Lung (tissue), 12 donors: ENCODE results near the gene HNF1A. TPM values are rescaled to one million over a fixed set of nuclear protein-coding genes. Genes with fewer than 3 reads are reported as not detected.

ENCODE experiments used
- ATAC-seq: fragments of 200-7000 bp; cut with Tn5 transposase; one replicate; pipeline ENCODE4 v1.9.1; 2020; ENCODE audit warnings: moderate number of reproducible peaks; ENCODE audit not compliant: insufficient read depth, low FRiP score
- DNase-seq, 3 donors: peaks; one replicate each; pipeline ENCODE4 v3.0.0-alpha.2; 2013 to 2017
- H3K27ac ChIP-seq, 2 donors: one replicate each; pipeline ENCODE4 v1.5.1; 2013; ENCODE audit warnings: mild to moderate bottlenecking in 2 of 2, moderate library complexity in 2 of 2, control low read depth in 1 of 2, inconsistent platforms in 1 of 2, low read depth in 1 of 2, low read length in 1 of 2
- H3K27me3 ChIP-seq, 3 donors: one replicate each; pipeline ENCODE4 v1.5.1; 2013; ENCODE audit warnings: low read length in 2 of 3; ENCODE audit not compliant: control insufficient read depth in 3 of 3, insufficient read depth in 3 of 3
- H3K36me3 ChIP-seq, 4 donors: one replicate each; pipeline ENCODE4 v1.5.1; 2013; ENCODE audit warnings: low read length in 4 of 4, mild to moderate bottlenecking in 1 of 4, moderate library complexity in 1 of 4; ENCODE audit not compliant: control insufficient read depth in 4 of 4, insufficient read depth in 4 of 4
- H3K4me1 ChIP-seq, 5 donors: one replicate each; pipeline ENCODE4 v1.5.1; 2013; ENCODE audit warnings: low read length in 5 of 5, mild to moderate bottlenecking in 2 of 5, moderate library complexity in 1 of 5; ENCODE audit not compliant: control insufficient read depth in 5 of 5, insufficient read depth in 5 of 5
- H3K4me3 ChIP-seq: one replicate; pipeline ENCODE4 v1.5.1; 2013; ENCODE audit warnings: mild to moderate bottlenecking, control low read depth, moderate library complexity
- H3K9ac ChIP-seq, 2 donors: one replicate each; pipeline ENCODE4 v1.5.1; 2013; ENCODE audit warnings: low read length in 2 of 2, control low read depth in 1 of 2; ENCODE audit not compliant: insufficient read depth in 1 of 2
- H3K9me3 ChIP-seq, 4 donors: one replicate each; pipeline ENCODE4 v1.5.1; 2013; ENCODE audit warnings: low read length in 3 of 4, mild to moderate bottlenecking in 1 of 4, moderate library complexity in 1 of 4; ENCODE audit not compliant: control insufficient read depth in 4 of 4, insufficient read depth in 3 of 4
- CTCF ChIP-seq: IDR thresholded peaks from 2 replicates; pipeline ENCODE4 v1.5.1; 2012; ENCODE audit warnings: mild to moderate bottlenecking; ENCODE audit errors: control extremely low read depth, extremely low read depth
- WGBS, 2 donors: extraction: QIAGEN DNeasy Blood & Tissue Kit; methylation state at CpG; one replicate each; pipeline ENCODE4 v1.1.7; 2013; 5-methylcytosine and 5-hydroxymethylcytosine counted together
- polyA plus RNA-seq, 2 donors: library from polyadenylated mRNA; stranded (reverse); fragments of 200-250 nt; gene quantifications; one replicate each; pipeline ENCODE4 v1.2.1, GENCODE V29; 2013
- total RNA-seq, 2 donors: library from RNA; depleted of rRNA in 1 of 2; stranded (reverse); fragments of >200 nt in 1 of 2; gene quantifications; one replicate each; pipeline ENCODE4 v1.2.1, GENCODE V29; 2014 to 2021
- donor health status: control.
- donor health status: control.
- donor health status: Bipolar disorder and iron deficiency.
- donor health status: healthy.
- donor health status: DM: yes; HTN: yes; CAD: no.

Gene HNF1A
- total and polyA plus RNA-seq, 4 donors, result 0.06 to 0.52 (median 0.27) TPM

GRCh38 chr12:120941412-120941811 is 36.9 kb upstream of the HNF1A start:
- no peak for ATAC-seq
- WGBS, 2 donors, result 95 to 96% methylated on average over 4 of the region's 4 CpGs
- H3K4me1 ChIP-seq, result no peaks in the 10 kb centered on the region
- peaks cover 0 to 3% (median 0%) of the 10 kb centered on the region in 4 donors for H3K9me3 ChIP-seq
- no peaks in the 10 kb centered on the region for H3K27me3 ChIP-seq
- TF ChIP-seq CTCF, result no peak
- no peak overlapping the region for H3K4me3 ChIP-seq
- H3K27ac ChIP-seq, result no peak overlapping the region
- no peak overlapping the region for H3K9ac ChIP-seq
- no peaks in the 10 kb centered on the region for H3K36me3 ChIP-seq
- no peak for DNase-seq

GRCh38 chr12:120941846-120942405 is 36.4 kb upstream of the HNF1A start:
- WGBS, 2 donors, result 61 to 70% methylated on average over 3 of the region's 3 CpGs
- no peak for TF ChIP-seq CTCF
- no peak for ATAC-seq

GRCh38 chr12:120943482-120943881 is 34.9 kb upstream of the HNF1A start:
- Histone ChIP-seq H3K4me3 (no peak overlapping the region), H3K4me1 (no peaks in the 10 kb centered on the region), H3K36me3 (no peaks in the 10 kb centered on the region), H3K27ac (no peak overlapping the region), H3K9me3 (peaks cover 0 to 3% (median 0%) of the 10 kb centered on the region in 4 donors), H3K27me3 (no peaks in the 10 kb centered on the region), H3K9ac (no peak overlapping the region)
- 66 to 83% methylated on average over 3 of the region's 3 CpGs for WGBS, 2 donors
- ATAC-seq (no peak), DNase-seq (no peak)
- TF ChIP-seq CTCF, result no peak

More at GRCh38 chr12:120941846-120942405, 36.4 kb upstream of the HNF1A start:
- Histone ChIP-seq H3K27me3 (no peaks in the 10 kb centered on the region), H3K9me3 (peaks cover 0 to 3% (median 0%) of the 10 kb centered on the region in 4 donors), H3K36me3 (no peaks in the 10 kb centered on the region), H3K27ac (no peak overlapping the region), H3K4me3 (no peak overlapping the region), H3K4me1 (no peaks in the 10 kb centered on the region), H3K9ac (no peak overlapping the region)
- DNase-seq, result no peak
